Adrenal gland (tissue), 12 donors: Measurements from ENCODE around the gene SREBF1. TPM values are rescaled to one million over a fixed set of nuclear protein-coding genes. Genes with fewer than 3 reads are reported as not detected.
A peak's percentile ranks its signal among the peaks of the same experiment; 100 is the strongest.

Experiments
- DNase-seq, 7 donors: peaks; one replicate each; pipeline ENCODE4 v3.0.0-alpha.2; 2019 to 2020
- H3K27ac ChIP-seq, 5 donors: fragments of 200-600 bp; sonication (generic) in 4 of 5; 1 replicate in 3 of 5; 2 replicates in 2 of 5; pipeline versions ENCODE4 v1.5.1 to v1.8.0; 2016 to 2020; ENCODE audit warnings: mild to moderate bottlenecking in 1 of 5
- H3K27me3 ChIP-seq: fragments of 200-600 bp; 2 replicates; pipeline ENCODE4 v1.8.0; 2021
- H3K36me3 ChIP-seq, 2 donors: fragments of 200-600 bp; replicated peaks in 1 of 2; 1 replicate in 1 of 2; 2 replicates in 1 of 2; pipeline versions ENCODE4 v1.5.1 to v1.8.0; 2018 to 2022
- H3K4me1 ChIP-seq, 2 donors: fragments of 200-600 bp; replicated peaks in 1 of 2; 1 replicate in 1 of 2; 2 replicates in 1 of 2; pipeline versions ENCODE4 v1.5.1 to v1.8.0; 2018 to 2021
- H3K4me3 ChIP-seq, 4 donors: fragments of 200-600 bp; sonication (generic) in 3 of 4; one replicate each; pipeline ENCODE4 v1.5.1; 2016 to 2018
- H3K9me3 ChIP-seq, 3 donors: fragments of 200-600 bp; sonication (generic) in 1 of 3; replicated peaks in 1 of 3; 1 replicate in 2 of 3; 2 replicates in 1 of 3; pipeline versions ENCODE4 v1.5.1 to v1.8.0; 2016 to 2021
- CTCF ChIP-seq, 6 experiments: fragments of 450-650 bp in 4 of 6; fragments of 200-600 bp in 2 of 6; sonication (generic) in 1 of 6; IDR thresholded peaks; 1 replicate in 5 of 6; 2 replicates in 1 of 6; pipeline versions ENCODE4 v1.5.1 to v1.8.0; 2016 to 2021; ENCODE audit warnings: antibody characterized with exemption in 6 of 6, mild to moderate bottlenecking in 2 of 6, moderate library complexity in 1 of 6
- POLR2A ChIP-seq, 2 donors: fragments of 450-650 bp; IDR thresholded peaks; one replicate each; pipeline ENCODE4 v1.6.1; 2017; ENCODE audit warnings: antibody characterized with exemption in 2 of 2, mild to moderate bottlenecking in 2 of 2, moderate library complexity in 1 of 2
- WGBS, 4 donors: extraction: QIAGEN DNeasy Blood & Tissue Kit in 2 of 4; methylation state at CpG; one replicate each; pipeline versions ENCODE4 v1.1.5 to v1.1.7; 2013 to 2017; 5-methylcytosine and 5-hydroxymethylcytosine counted together
- intact Hi-C, 2 donors: fragments of 100-400 bp; cut with DNase I; formaldehyde crosslinking; loops; one replicate each; pipeline versions ENCODE4 v1.14.1 to v1.15.0; 2022 to 2023
- polyA plus RNA-seq, 3 donors: library from polyadenylated mRNA; stranded (reverse); fragments of 200-250 nt in 2 of 3; fragments of 350-450 nt in 1 of 3; fragmentation: Illumina TruSeq in 1 of 3; extraction: RNeasy Lipid Tissue Mini Kit (QIAGEN cat#74804) in 1 of 3; gene quantifications; one replicate each; pipeline ENCODE4 v1.2.3, GENCODE V29; 2013 to 2014
- total RNA-seq, 9 donors: library from RNA; depleted of rRNA in 4 of 9; stranded (reverse); fragments of >200 nt in 4 of 9; fragments of 120-200 nt in 1 of 9; fragmentation: NEBNext Ultra II Directional in 1 of 9; extraction: Animal tissue kit (Norgen Biotek cat#: 25700) in 1 of 9; gene quantifications; one replicate each; pipeline versions ENCODE4 v1.1.0 to v1.2.4, GENCODE V29; 2013 to 2023
- donor health status: healthy with polysubstance abuse.
- donor health status: Bipolar disorder and iron deficiency.
- donor health status: DM: yes; HTN: yes; CAD: no.
- donor health status: DM: no; HTN: no; CAD: no.
- donor health status: DM: no; HTN: no; CAD: no.
- donor health status: DM: yes; HTN: yes; CAD: no.

Gene SREBF1
- total and polyA plus RNA-seq, 12 donors: 48.2 to 850 (median 576) TPM

- no peak for TF ChIP-seq POLR2A (IDR thresholded peaks at IDR 0.05)
- TF ChIP-seq CTCF (IDR thresholded peaks at IDR 0.05): no peak
- DNase-seq: no peak
- Histone ChIP-seq H3K4me1 (peaks cover 6 to 12% of the 10 kb centered on the region in 2 donors), H3K36me3 (peaks cover 0 to 36% of the 10 kb centered on the region in 2 donors), H3K27ac (peak overlapping the region in 2 of 5 donors; percentile 58 to 64), H3K27me3 (no peaks in the 10 kb centered on the region), H3K9me3 (no peaks in the 10 kb centered on the region), H3K4me3 (no peak overlapping the region)
- 63 to 76% (median 70%) methylated on average over 17 to 18 of the region's 18 CpGs for WGBS, 4 donors
- intact Hi-C loops: loop anchor here in 1 of 2 donors (10.0 kb wide), 1 partner anchor 243 kb away; the partner anchor contains the start of genes ATPAF2 and GID4
These were observed 44.7 kb downstream of the SREBF1 start for GRCh38 chr17:17792037-17792550.

- intact Hi-C loops: loop anchor here in 1 of 2 donors (10.0 kb wide), 1 partner anchor 244 kb away; the partner anchor contains the start of genes ATPAF2 and GID4
- H3K4me3 ChIP-seq: no peak overlapping the region
- WGBS, 4 donors: 75 to 86% (median 84%) methylated on average over 20 to 26 of the region's 26 CpGs
- H3K4me1 ChIP-seq: peaks cover 6 to 19% of the 10 kb centered on the region in 2 donors
- H3K27me3 ChIP-seq: no peaks in the 10 kb centered on the region
- DNase-seq: no peak
- H3K9me3 ChIP-seq: no peaks in the 10 kb centered on the region
- peak overlapping the region in 2 of 5 donors; percentile 22 to 49 for H3K27ac ChIP-seq
- H3K36me3 ChIP-seq: peaks cover 0 to 23% of the 10 kb centered on the region in 2 donors
- no peak for TF ChIP-seq CTCF (IDR thresholded peaks at IDR 0.05)
- TF ChIP-seq POLR2A (IDR thresholded peaks at IDR 0.05): peak in 1 of 2 donors; percentile 8
These were observed 45.9 kb downstream of the SREBF1 start for GRCh38 chr17:17790637-17791464.

GRCh38 chr17:17789828-17790636, 46.8 kb downstream of the SREBF1 start:
- no peak overlapping the region for H3K4me3 ChIP-seq
- H3K27ac ChIP-seq: peak overlapping the region in 2 of 5 donors; percentile 31 to 44
- intact Hi-C loops: loop anchor here in 1 of 2 donors (10.0 kb wide), 1 partner anchor 245 kb away; the partner anchor contains the start of genes ATPAF2 and GID4
- TF ChIP-seq POLR2A (IDR thresholded peaks at IDR 0.05) (no peak), CTCF (IDR thresholded peaks at IDR 0.05) (no peak)
- peaks cover 12 to 28% of the 10 kb centered on the region in 2 donors for H3K4me1 ChIP-seq
- no peaks in the 10 kb centered on the region for H3K9me3 ChIP-seq
- 62 to 73% (median 69%) methylated on average over 11 to 12 of the region's 12 CpGs for WGBS, 4 donors
- no peak for DNase-seq
- peaks cover 0 to 16% of the 10 kb centered on the region in 2 donors for H3K36me3 ChIP-seq
- no peaks in the 10 kb centered on the region for H3K27me3 ChIP-seq

GRCh38 chr17:17789410-17789809, 47.4 kb downstream of the SREBF1 start:
- no peak overlapping the region for H3K4me3 ChIP-seq
- no peak for TF ChIP-seq CTCF (IDR thresholded peaks at IDR 0.05)
- no peak for TF ChIP-seq POLR2A (IDR thresholded peaks at IDR 0.05)
- H3K36me3 ChIP-seq: peaks cover 0 to 10% of the 10 kb centered on the region in 2 donors
- intact Hi-C loops: no loop called here
- H3K9me3 ChIP-seq: no peaks in the 10 kb centered on the region
- peak overlapping the region in 2 of 5 donors; percentile 31 to 44 for H3K27ac ChIP-seq
- no peak for DNase-seq
- H3K4me1 ChIP-seq: peaks cover 14 to 34% of the 10 kb centered on the region in 2 donors
- WGBS, 4 donors: 89 to 100% (median 96%) methylated on average over 3 to 6 of the region's 6 CpGs
- H3K27me3 ChIP-seq: no peaks in the 10 kb centered on the region
